NCI-H82 treated with DMSO at 0.1 percent for 48 hours (cell line): ENCODE results near the gene GSK3B.
A peak's percentile ranks its signal among the peaks of the same experiment; 100 is the strongest.
"Not testable (repeated sequence)": the region's sequence is repeated elsewhere in the genome, so short reads cannot be mapped to it uniquely, and the experiment has no call there.

ENCODE experiments used
- DNase-seq: peaks from one replicate; lab custom pipeline; 2025; ENCODE audit not compliant: unreplicated experiment; lab: John Stamatoyannopoulos, UW

GSK3B gene

DNA sequence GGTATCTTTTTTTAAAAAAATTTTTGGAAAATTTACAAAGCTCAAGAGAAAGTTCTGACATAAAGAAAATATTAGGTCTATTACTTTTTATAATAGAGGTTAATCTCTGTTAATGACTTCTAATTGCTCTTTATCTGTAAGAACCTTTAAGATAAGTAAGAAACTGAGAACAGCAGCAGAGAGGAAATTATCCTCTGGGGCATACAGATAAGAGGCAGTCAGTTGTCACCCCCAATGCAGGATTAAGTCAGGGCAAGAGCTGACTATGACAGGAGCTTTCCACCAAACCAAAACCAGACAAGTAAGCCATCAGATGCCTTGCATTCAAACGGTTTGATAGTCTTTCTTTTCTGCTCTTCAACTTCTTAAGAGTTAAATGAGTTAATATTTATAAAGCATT is 149.0 kb downstream of the GSK3B start:
- peak; percentile 43 for DNase-seq

DNA sequence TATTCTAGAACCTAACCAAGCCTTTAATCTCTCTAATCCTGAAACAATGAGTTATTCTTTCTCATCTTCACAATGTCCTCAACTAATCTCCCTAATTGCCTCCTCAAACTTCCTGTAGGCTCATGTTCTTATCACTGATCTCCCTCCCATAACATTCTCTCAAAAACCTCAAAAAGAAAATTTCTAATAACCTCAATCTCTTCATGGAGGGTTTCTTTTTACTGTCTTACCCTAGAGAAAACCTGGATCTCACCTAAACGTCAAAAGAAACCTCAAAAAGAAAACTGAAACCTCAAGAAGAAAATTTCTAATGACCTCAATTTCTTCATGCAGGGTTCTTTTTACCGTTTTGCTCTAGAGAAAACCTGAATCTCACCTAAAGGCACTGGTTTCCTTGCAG is 150.2 kb downstream of the GSK3B start:
- peak; percentile 20 for DNase-seq

DNA sequence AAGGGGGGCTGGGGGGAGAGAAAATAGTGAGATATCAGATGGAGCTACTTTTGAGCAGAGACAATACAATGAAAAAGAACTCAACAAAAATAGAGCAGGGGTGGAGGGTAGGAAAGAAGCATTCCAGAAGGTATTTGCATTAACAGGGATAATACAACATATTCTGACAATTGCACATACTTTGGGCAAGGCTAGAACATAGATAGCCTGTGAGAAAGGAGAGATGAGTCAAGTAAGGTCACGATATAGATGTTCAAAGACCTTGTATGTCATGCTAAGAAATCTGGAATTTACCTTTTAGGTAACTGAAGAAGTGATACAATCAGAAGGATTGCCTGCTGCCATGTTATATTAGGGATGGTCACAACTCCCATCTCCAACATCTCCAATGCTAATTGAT is 155.2 kb downstream of the GSK3B start:
- no peak for DNase-seq

DNA sequence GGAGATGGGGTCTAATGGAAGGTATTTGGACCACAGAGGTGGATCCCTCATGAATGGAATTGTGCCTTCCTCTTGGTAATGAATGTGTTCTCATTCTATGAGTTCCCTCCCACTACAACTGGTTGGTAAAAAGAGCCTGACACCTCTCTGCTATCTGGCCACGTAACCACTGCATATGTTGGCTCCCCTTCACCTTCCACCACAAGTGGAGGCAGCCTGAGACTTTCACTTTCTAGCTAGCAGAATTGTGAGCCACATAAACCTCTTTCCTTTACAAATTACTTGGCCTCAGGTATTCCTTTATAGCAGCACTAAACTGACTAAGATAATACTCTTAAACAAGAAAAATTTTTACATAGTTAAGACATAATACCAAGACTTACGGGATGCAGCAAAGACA is 157.0 kb downstream of the GSK3B start:
- DNase-seq, result no peak

DNA sequence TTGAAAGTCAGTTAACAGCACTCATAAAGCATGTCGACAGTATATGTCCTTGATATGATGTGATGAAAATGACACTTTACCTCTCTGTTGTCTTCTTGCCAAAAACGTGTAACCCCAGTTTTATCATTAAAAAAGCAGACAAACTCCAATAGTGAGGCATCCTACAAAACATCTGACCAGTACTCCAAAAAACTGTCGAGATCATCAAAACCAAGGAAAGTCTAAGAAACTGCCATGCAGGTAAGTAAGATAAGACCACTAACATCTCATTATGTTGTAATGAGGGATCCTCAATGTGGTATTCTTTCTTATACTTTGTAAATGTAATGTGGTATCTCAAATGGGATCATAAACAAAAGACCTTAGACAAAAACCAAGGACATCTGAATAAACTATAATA is 160.0 kb downstream of the GSK3B start:
- no peak for DNase-seq

DNA sequence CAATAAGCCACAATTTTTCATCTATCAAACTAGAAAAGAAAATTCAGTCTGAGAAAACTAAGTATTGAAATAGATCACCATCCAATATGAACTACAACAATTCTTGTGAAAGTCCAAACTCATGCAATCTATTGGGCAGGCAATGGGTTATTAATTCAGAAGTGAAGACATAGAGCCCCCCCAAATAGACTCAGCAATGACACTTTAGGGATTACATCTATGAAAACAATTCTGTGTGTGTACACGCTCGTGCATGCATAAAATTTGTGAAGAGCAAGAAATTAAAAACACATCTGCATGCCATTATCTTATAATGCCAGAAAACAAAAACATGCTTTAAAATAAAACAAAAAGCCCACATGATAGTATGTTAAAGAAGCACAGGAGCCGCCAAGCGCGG is 161.0 kb downstream of the GSK3B start:
- no peak for DNase-seq

DNA sequence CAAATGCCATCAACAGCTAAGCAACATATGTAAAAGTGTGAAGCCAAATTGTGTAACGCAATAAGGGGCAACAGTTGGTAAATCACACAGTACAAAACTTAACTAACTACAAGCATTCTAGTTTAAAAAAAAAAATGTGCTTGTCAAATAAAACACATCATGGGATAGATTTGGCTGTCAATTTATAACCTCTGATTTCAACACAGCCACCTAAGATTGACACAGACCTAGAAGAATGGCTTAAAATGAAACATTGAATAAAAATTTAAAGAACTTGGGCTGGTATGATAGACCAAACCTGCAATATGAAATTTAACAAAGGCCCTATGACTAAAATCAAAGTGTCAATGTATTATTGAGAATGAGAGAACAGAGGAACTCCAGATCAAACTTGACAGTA is 164.0 kb downstream of the GSK3B start:
- no peak for DNase-seq

DNA sequence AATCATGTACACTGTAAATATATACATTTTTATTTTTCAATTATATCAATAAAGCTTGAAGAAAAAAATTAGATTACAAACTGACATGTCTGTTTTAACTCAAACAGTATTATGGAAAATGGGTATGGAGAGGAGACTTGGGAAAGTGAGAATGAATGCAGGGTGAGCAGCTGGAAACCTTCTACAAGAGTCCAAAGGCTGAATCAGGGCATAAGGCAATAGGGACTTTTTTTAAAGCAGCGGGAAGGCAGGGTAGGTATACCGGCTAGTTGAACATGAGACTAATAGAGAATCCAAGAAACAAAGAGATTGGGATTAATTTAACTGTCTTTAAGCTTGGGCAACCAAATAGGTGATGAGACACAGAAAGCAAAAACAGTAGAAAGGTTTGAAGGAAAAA is 167.1 kb downstream of the GSK3B start:
- no peak for DNase-seq

DNA sequence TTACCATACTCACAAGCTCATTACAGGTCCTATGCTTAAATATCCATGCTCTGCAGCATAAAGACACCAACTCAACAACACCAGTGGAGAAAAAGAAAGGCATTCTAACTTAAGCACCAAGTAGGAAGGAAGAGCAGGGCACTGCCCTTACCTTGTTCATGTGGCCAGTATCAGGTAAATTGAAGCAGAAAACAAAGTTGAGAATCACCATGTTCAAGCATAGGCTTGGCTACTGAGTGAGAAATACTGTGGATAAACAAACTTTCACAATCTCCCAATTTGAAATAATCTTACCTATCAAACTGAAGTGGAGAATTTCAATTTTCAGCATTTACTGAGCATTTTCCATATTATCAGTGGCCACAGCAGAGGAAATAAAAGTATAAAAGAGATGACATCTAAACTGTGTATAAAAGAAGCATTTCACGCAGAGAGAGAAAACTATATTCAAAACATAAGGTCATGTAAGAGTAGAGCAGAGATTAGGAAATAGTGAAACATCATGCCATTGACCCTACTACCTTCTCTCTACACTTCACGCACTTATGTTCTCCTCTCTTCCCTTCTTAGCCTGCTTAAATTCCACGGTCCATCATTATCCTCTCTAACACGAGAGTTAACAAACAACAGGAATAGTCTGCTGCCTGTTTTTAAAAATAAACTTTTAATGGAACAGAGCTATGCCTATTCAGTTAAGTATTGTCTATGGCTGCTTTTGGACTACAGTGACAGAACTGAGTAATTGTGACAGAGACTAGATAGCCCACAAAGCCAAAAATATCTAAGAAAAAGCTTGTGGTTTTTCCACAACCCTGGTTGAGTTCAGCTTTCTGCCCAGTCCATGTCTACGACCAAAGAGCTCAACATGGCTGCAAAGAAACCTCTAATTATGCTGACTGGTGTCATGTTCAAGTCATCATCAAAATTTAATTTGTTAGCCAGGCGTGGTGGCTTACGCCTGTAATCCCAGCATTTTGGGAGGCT is 169.8 kb downstream of the GSK3B start:
- DNase-seq, result no peak

DNA sequence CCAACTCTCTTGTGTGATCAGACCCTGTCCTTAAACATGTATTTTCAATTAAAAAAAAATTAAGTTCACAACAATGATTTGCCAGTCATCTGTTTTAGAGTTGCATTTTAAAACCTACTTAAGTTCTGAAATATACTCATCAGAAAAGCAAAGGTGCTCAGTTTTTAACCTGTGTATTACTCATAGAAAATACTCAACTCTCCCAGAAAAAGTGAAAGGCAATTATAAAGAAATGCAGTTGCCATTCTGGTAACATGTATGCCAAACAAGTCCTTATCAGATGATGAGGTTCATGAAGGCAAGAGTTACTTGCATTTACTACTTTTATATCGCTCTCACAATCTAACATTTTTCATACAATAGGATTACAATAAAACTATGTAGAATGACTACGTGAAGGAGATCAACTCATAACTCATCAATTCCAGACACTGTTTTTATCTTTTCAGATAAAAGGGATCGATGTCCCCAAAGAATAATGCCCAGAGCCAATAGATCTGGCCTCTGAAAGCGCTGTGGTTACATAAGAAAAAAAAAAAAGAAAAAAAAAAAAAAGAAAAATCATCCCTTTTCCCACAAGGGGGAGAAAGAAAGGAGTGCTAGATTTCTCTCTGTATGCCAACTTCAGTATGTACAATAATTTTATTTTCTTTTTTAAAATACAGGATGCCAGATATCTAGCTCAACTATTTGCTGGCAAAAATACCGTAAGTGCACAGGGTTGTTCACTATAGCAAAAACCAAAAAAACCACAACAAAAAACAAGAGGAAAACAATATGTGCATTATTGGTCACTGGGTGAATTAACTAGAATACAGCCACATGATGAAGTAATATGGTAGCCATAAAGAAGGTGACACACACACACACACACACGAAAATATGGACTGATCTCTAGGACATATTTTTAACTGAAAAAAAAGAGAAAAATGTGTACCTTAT is 175.0 kb downstream of the GSK3B start:
- no peak for DNase-seq

DNA sequence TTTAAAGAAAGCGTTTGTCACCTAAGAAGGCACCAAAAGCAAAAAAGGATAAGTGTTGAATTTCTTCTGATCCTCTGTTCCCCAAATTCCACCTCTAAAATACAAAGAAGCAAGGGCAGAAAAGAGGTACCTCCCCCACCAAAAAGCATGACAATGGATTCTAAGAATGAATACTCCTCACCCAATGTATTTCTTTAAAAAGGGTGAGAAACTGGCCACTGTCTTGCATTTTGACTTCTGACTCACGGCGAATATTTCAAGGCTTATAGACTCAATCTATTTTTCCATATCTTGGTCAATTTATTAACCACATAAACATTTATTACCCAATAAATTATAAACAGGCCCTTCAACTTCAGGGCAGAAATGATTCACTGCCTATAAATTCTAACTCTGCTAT is 181.2 kb downstream of the GSK3B start:
- no peak for DNase-seq

DNA sequence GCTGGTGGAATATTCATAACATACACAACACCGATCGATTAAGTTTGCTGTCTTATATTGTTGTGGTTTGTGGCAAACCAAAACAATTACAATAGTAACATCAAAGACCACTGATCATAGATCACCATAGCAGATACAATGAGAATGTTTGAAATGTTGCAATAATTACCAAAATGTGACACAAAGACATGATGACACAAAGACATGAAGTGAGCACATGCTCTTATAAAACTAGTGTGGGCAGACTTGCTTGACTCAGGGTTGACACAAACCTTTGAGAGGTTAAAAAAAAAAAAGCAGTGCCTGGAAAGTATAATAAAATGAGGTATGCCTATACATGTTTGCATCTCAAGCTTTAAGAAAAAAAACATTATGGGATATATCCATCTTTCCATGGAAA is 182.0 kb downstream of the GSK3B start:
- no peak for DNase-seq

DNA sequence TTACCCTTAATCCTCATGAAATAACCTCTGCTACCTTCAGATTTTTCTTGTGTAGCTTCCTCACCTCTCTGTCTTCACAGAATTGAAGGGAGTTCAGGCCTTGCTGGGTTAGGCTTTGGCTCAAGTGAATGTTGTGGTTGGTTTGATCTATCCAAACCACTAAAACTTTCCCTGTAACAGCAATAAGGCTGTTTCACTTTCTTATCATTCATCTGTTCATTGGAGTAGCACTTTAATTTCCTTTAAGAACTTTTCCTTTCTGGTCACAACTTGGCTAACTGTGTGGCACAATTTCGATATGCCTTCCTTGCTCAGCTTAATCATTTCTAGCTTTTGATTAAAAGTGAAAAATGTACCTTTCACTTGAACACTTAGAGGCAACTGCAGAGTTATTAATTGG is 182.5 kb downstream of the GSK3B start:
- DNase-seq, result no peak

DNA sequence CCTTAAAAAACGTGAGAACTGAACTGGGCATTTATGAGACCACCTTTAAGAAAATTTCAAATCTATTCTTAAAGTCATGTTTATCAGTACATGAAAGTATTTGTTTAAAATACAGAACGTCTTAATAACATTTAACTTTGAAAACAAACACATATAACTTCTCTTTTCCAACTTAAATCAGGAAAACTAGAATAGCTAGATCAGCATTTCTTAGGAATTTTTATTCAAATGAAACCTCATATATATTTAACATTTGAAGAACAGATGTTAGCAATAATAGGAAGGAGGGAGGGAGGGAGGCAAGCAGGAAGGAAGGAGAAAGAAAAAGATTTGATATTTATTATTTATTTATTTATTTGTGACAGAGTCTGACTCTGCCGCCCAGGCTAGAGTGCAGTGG is 192.2 kb downstream of the GSK3B start:
- DNase-seq, result no peak

DNA sequence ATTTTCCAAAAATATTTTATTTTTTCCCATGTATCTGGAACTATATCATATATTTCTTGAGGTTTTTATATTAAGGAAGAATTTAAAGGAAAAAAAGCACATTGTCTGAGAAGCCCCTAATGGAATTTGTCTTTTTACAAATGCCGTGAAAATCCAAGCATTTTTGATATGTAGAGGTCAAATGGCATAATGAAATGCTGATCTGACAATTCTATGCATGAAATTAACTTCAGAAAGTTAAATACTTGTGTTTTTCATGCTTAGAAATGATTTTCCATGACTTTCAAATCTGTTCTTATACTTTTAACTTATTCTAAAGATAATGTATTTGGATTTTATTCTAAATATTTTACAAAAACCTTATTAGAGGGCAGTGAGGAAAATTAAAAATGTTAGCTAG is 193.1 kb downstream of the GSK3B start:
- no peak for DNase-seq

DNA sequence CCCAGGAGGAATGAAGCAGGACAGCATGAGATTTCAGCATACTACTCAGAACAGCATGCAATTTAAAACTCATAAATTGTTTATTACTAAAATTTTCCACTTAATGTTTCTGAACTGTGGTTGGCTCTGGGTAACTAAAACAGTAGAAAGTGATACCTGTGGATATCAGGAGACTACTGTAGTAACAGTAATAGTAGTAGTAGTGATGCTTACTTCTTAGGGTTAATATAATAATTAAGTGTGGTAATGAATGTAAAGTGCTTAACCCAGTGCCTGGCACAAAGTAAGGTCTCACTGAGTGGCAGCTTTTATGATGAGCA is 195.1 kb downstream of the GSK3B start:
- no peak for DNase-seq

DNA sequence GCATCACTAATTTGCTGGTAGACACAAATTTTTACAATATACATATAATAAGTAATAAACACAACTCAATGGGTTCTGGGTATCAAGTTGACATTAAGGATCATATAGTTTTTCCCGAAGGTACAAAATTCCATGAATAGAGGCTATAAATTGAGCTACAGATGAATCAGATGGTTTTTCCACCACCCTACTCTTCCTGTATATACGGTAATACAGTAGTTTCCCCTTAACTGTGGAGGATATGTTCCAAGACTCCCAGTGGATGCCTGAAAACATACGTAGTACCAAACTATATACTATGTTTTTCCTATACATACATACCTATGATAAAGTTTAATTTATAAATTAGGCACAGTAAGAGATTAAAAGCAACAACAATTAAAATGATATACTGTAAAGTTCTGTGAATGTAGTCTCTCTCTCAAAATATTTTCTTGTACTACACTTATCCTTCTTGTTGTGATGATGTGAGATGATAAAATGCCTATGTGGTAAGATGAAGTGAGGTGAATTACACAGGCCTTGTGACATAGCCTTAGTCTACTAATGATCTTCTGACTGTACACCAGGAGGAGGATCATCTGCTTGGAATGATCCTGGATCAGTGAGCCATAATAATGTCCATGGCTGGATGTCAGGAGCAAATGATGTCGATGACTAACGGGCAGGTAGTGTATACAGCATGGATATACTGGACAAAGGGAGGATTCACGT is 195.6 kb downstream of the GSK3B start:
- no peak for DNase-seq

DNA sequence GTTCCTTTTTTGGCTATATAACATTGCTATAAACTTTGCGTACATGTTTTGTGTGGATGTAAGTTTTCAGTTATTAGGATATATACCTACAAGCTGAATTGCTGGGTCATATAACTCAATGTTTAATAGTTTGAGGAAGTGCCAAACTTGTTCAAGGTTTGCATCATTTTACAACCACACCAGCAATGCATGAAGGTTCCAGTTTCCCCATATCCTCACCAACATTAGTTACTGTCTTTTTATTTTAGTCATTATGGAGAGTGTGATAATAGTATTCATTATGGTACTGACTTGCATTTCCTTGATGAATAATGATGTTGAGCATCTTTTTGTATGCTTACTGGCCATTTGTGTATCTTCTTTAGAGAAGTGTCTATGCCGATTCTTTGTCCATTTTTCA is 200.1 kb downstream of the GSK3B start:
- no peak for DNase-seq

DNA sequence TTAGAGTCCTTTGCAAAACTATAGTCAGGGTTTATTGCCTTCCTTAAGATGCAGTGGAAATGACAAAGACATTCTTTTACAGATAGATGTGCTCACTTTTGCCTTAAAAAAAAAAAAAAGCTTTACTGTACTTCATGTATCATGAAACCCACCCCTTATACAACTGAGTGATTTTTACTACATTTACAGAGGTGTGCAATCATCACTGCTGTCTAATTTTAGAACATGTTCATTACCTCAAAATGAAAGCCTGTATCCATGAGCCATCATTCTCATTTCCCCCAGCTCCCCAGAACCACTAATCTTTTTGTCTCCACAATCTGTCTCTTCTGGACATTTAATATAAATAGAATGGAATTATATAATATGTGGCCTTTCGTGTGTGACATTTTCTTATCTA is 200.5 kb downstream of the GSK3B start:
- DNase-seq, result no peak

DNA sequence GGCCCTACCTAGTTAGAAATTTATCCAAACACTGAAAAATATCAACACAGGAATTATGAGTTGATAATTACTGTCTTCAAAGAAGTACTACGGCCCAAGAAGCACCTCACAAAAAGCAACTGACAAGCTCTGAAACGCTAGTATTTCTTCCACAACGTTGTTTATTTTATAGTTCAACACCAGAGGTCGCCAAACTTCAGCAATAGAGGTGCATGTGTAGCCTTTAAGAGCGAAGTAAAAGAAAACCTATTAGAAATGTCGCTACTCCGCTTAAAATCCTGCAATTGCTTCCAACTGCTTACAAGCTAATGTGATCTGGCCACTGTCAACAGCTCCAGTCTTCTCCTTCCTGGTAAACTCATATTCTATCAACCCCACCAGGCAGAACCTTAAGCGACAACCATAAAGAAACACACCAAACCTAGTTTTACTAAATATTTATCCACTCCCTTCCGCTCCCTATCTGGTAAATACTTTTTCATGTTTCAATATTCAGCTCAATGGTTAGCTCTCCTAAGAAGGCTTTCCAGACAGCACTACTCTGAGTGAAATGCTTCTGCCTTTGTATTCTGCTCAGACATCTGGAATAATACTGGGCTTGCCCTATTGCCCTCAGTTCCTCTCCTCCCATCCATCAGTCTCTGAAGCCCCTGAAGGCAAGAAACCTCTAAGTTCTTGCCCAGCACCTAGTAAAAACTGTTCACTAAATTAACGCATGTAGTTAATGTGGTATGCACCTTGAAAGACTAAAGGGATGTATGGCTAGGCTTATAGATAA is 202.1 kb downstream of the GSK3B start:
- DNase-seq, result peak; percentile 23

DNA sequence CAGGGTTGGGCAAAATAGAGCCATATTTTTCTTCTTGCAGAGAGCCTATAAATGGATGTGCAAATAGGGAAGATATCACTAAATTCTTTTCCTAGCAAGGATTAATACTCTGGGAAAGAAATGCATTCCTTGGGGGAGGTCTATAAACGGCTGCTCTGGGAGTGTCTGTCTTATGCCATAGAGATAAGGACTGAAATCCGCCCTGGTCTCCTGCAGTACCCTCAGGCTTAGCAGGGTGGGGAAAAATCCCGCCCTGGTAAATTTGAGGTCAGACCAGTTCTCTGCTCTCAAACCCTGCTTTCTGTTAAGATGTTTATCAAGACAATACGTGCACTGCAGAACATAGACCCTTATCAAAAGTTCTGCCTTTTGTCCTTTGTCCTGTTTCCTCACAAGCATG is 205.6 kb downstream of the GSK3B start:
- DNase-seq, result not testable (repeated sequence)
